ENCODE measurements around the gene KNDC1. TPM values are rescaled to one million over a fixed set of nuclear protein-coding genes. Genes with fewer than 3 reads are reported as not detected.

KNDC1 gene
- total RNA-seq, 1 donor from 2014 or later: 0.55 TPM

- TF ChIP-seq CTCF (IDR thresholded peaks at IDR 0.05): no peak
- Mint-ChIP-seq H3K4me3 (ENCODE audit: unreplicated experiment) (no peak overlapping the region), H3K9me3 (ENCODE audit: low read depth) (no peaks in the 10 kb centered on the region), H3K4me1 (ENCODE audit: low read depth) (no peaks in the 10 kb centered on the region), H3K36me3 (ENCODE audit: low read depth) (no peaks in the 10 kb centered on the region), H3K27me3 (ENCODE audit: low read depth) (no peaks in the 10 kb centered on the region), H3K27ac (ENCODE audit: unreplicated experiment) (no peak overlapping the region)
- no peak for DNase-seq (ENCODE audit: low spot score)
These were observed 109.3 kb downstream of the KNDC1 start for GRCh38 chr10:133269367-133269766.

- H3K4me1 Mint-ChIP-seq (ENCODE audit: low read depth): no peaks in the 10 kb centered on the region
These were observed 110.2 kb downstream of the KNDC1 start for GRCh38 chr10:133270204-133270603.

GRCh38 chr10:133270773-133271297 is 110.8 kb downstream of the KNDC1 start:
- no peaks in the 10 kb centered on the region for H3K4me1 Mint-ChIP-seq (ENCODE audit: low read depth)
- no peak for TF ChIP-seq CTCF (IDR thresholded peaks at IDR 0.05)
- no peak for DNase-seq (ENCODE audit: low spot score)
- H3K4me3 Mint-ChIP-seq (ENCODE audit: unreplicated experiment): no peak overlapping the region
- no peak overlapping the region for H3K27ac Mint-ChIP-seq (ENCODE audit: unreplicated experiment)
- no peaks in the 10 kb centered on the region for H3K9me3 Mint-ChIP-seq (ENCODE audit: low read depth)
- no peaks in the 10 kb centered on the region for H3K27me3 Mint-ChIP-seq (ENCODE audit: low read depth)
- no peaks in the 10 kb centered on the region for H3K36me3 Mint-ChIP-seq (ENCODE audit: low read depth)

More at GRCh38 chr10:133270204-133270603, 110.2 kb downstream of the KNDC1 start:
- no peak for DNase-seq (ENCODE audit: low spot score)
- H3K27me3 Mint-ChIP-seq (ENCODE audit: low read depth): no peaks in the 10 kb centered on the region
- TF ChIP-seq CTCF (IDR thresholded peaks at IDR 0.05): no peak
- no peak overlapping the region for H3K4me3 Mint-ChIP-seq (ENCODE audit: unreplicated experiment)
- H3K27ac Mint-ChIP-seq (ENCODE audit: unreplicated experiment): no peak overlapping the region
- no peaks in the 10 kb centered on the region for H3K9me3 Mint-ChIP-seq (ENCODE audit: low read depth)
- H3K36me3 Mint-ChIP-seq (ENCODE audit: low read depth): no peaks in the 10 kb centered on the region

GRCh38 chr10:133271521-133272300 is 111.7 kb downstream of the KNDC1 start:
- Mint-ChIP-seq H3K4me3 (ENCODE audit: unreplicated experiment) (no peak overlapping the region), H3K4me1 (ENCODE audit: low read depth) (no peaks in the 10 kb centered on the region), H3K27ac (ENCODE audit: unreplicated experiment) (no peak overlapping the region), H3K27me3 (ENCODE audit: low read depth) (peaks cover 2% of the 10 kb centered on the region), H3K9me3 (ENCODE audit: low read depth) (no peaks in the 10 kb centered on the region), H3K36me3 (ENCODE audit: low read depth) (no peaks in the 10 kb centered on the region)
- no peak for DNase-seq (ENCODE audit: low spot score)
- TF ChIP-seq CTCF (IDR thresholded peaks at IDR 0.05): no peak

GRCh38 chr10:133272301-133272963 is 112.4 kb downstream of the KNDC1 start:
- H3K4me1 Mint-ChIP-seq (ENCODE audit: low read depth): no peaks in the 10 kb centered on the region
- TF ChIP-seq CTCF (IDR thresholded peaks at IDR 0.05): no peak
- H3K4me3 Mint-ChIP-seq (ENCODE audit: unreplicated experiment): no peak overlapping the region
- H3K27me3 Mint-ChIP-seq (ENCODE audit: low read depth): peaks cover 2% of the 10 kb centered on the region
- H3K36me3 Mint-ChIP-seq (ENCODE audit: low read depth): no peaks in the 10 kb centered on the region
- no peak overlapping the region for H3K27ac Mint-ChIP-seq (ENCODE audit: unreplicated experiment)
- DNase-seq (ENCODE audit: low spot score): no peak
- H3K9me3 Mint-ChIP-seq (ENCODE audit: low read depth): no peaks in the 10 kb centered on the region

Measured in chondrocyte (in vitro differentiated cells).